Endothelial cell of umbilical vein (primary cell): ENCODE data around the gene ERAP2. TPM values are rescaled to one million over a fixed set of nuclear protein-coding genes. Genes with fewer than 3 reads are reported as not detected.

Source experiments
- BruUV-seq: library from RNA; stranded (reverse); fragments of 400-500 nt; replicated peaks from 2 replicates; lab custom pipeline; 2021; lab: Mats Ljungman, UMichigan
- CTCF ChIA-PET: fragments of 300-600, 350-600 bp; sonication (Branson Sonifier 250); formaldehyde crosslinking; loops from one replicate; lab custom pipeline; 2021; ENCODE audit warnings: antibody characterized with exemption, inconsistent platforms; lab: Charles Lee
- POLR2A ChIA-PET: fragments of 300-600, 350-600 bp; sonication (Branson Sonifier 250); formaldehyde crosslinking; loops from one replicate; lab custom pipeline; 2021; ENCODE audit warnings: antibody characterized with exemption, inconsistent platforms; lab: Charles Lee
- DNase-seq: peaks from one replicate; pipeline ENCODE4 v3.0.0-alpha.2; 2011; ENCODE audit warnings: low read depth, low spot score
- FAIRE-seq: peaks from 2 replicates; lab custom pipeline; 2011; peaks lifted over from hg19 to GRCh38; lab: Jason Lieb, UNC
- H2AFZ ChIP-seq: 2 replicates; pipeline ENCODE4 v1.6.0; 2012; ENCODE audit warnings: low read depth, low read length, control low read depth, inconsistent platforms
- H3K27ac ChIP-seq: 2 replicates; pipeline ENCODE4 v1.5.1; 2011; ENCODE audit warnings: low read depth, mild to moderate bottlenecking, control low read depth, low read length, moderate library complexity; ENCODE audit not compliant: insufficient read depth
- H3K27me3 ChIP-seq, 2 experiments: 2 replicates each; pipeline versions ENCODE4 v1.6.0 to v1.6.1; 2011; ENCODE audit warnings: low read length in 2 of 2, mixed read lengths in 1 of 2; ENCODE audit not compliant: control insufficient read depth in 2 of 2, insufficient read depth in 2 of 2
- H3K36me3 ChIP-seq, 2 experiments: 2 replicates in 1 of 2; 3 replicates in 1 of 2; pipeline ENCODE4 v1.5.1; 2011; ENCODE audit warnings: low read length in 2 of 2, mild to moderate bottlenecking in 1 of 2, moderate library complexity in 1 of 2; ENCODE audit not compliant: control insufficient read depth in 2 of 2, insufficient read depth in 2 of 2; ENCODE audit errors: extremely low read depth in 1 of 2
- H3K4me1 ChIP-seq: 3 replicates; pipeline ENCODE4 v1.5.1; 2011; ENCODE audit warnings: mild to moderate bottlenecking, low read length; ENCODE audit not compliant: control insufficient read depth, insufficient read depth; ENCODE audit errors: extremely low read depth
- H3K4me2 ChIP-seq: 2 replicates; pipeline ENCODE4 v1.6.1; 2011; ENCODE audit warnings: low read length, control low read depth, mixed read lengths; ENCODE audit not compliant: insufficient read depth
- H3K4me3 ChIP-seq, 3 experiments: fragments of 200-600 bp in 1 of 3; sonication (generic), shearing (Covaris generic) in 1 of 3; replicated peaks in 1 of 3; 2 replicates each; pipeline ENCODE4 v1.5.1; 2011 to 2016; ENCODE audit warnings: control low read depth in 3 of 3, low read length in 3 of 3, mild to moderate bottlenecking in 2 of 3, inconsistent platforms in 1 of 3, low read depth in 1 of 3, moderate library complexity in 1 of 3; ENCODE audit not compliant: insufficient read depth in 1 of 3
- H3K79me2 ChIP-seq: 2 replicates; pipeline ENCODE4 v1.6.0; 2012; ENCODE audit warnings: low read length, inconsistent platforms; ENCODE audit not compliant: control insufficient read depth, insufficient read depth
- H3K9ac ChIP-seq: replicated peaks from 2 replicates; pipeline ENCODE3; 2011; ENCODE audit warnings: low read length, control low read depth; ENCODE audit not compliant: insufficient read depth; ENCODE audit errors: extremely low read depth
- H3K9me1 ChIP-seq: replicated peaks from 3 replicates; pipeline ENCODE4 v1.6.0; 2011; ENCODE audit warnings: mild to moderate bottlenecking, low read length; ENCODE audit not compliant: control insufficient read depth, insufficient read depth; ENCODE audit errors: extremely low read depth
- H3K9me3 ChIP-seq: replicated peaks from 2 replicates; pipeline ENCODE4 v1.5.1; 2012; ENCODE audit warnings: low read length, inconsistent platforms; ENCODE audit not compliant: control insufficient read depth, insufficient read depth
- H4K20me1 ChIP-seq: replicated peaks from 2 replicates; pipeline ENCODE3; 2011; ENCODE audit warnings: mild to moderate bottlenecking, low read length; ENCODE audit not compliant: control insufficient read depth, insufficient read depth; ENCODE audit errors: extremely low read depth
- CTCF ChIP-seq, 2 donors: IDR thresholded peaks; 1 replicate in 1 of 2; 2 replicates in 1 of 2; pipeline ENCODE4 v1.5.1; 2011; ENCODE audit warnings: low read length in 2 of 2, mild to moderate bottlenecking in 2 of 2, moderate library complexity in 2 of 2, control low read depth in 1 of 2, inconsistent platforms in 1 of 2, low read depth in 1 of 2; ENCODE audit not compliant: insufficient read depth in 1 of 2; ENCODE audit errors: extremely low read depth in 1 of 2
- EZH2 ChIP-seq: IDR thresholded peaks from 2 replicates; pipeline ENCODE4 v1.6.1; 2012; ENCODE audit warnings: borderline replicate concordance, low read depth, mild to moderate bottlenecking, moderate library complexity, low read length, inconsistent platforms; ENCODE audit not compliant: severe bottlenecking
- FOS ChIP-seq: IDR thresholded peaks from 2 replicates; pipeline ENCODE4 v1.6.1; 2011; ENCODE audit warnings: mild to moderate bottlenecking, low read length, moderate library complexity, borderline replicate concordance; ENCODE audit not compliant: insufficient read depth
- GATA2 ChIP-seq: IDR thresholded peaks from 2 replicates; pipeline ENCODE4 v1.7.0; 2011; ENCODE audit warnings: low read depth, mild to moderate bottlenecking, moderate library complexity, mixed read lengths, low read length; ENCODE audit not compliant: insufficient read length, insufficient read depth
- JUN ChIP-seq: IDR thresholded peaks from 2 replicates; pipeline ENCODE4 v1.6.1; 2011; ENCODE audit warnings: borderline replicate concordance, low read depth; ENCODE audit not compliant: insufficient read length, insufficient read depth
- MAX ChIP-seq: IDR thresholded peaks from 2 replicates; pipeline ENCODE4 v1.6.1; 2011; ENCODE audit not compliant: insufficient read depth, insufficient read length
- MYC ChIP-seq: IDR thresholded peaks from one replicate; pipeline ENCODE4 v1.6.1; 2011; ENCODE audit warnings: mild to moderate bottlenecking, low read depth, low read length
- POLR2A ChIP-seq: IDR thresholded peaks from 2 replicates; pipeline ENCODE4 v1.6.1; 2012; ENCODE audit warnings: low read depth, mild to moderate bottlenecking, control low read depth, low read length
- POLR2AphosphoS5 ChIP-seq: IDR thresholded peaks from 2 replicates; pipeline ENCODE4 v1.6.1; 2012; ENCODE audit warnings: low read depth, mild to moderate bottlenecking, control low read depth, low read length, moderate library complexity; ENCODE audit not compliant: insufficient read depth
- dilution Hi-C: fragments of 300-500 bp; cut with MboI; formaldehyde crosslinking; loops from one replicate; pipeline ENCODE4 v1.15.0; 2019; ENCODE audit warnings: low sequenced_read_pairs; ENCODE audit not compliant: extremely low pct_ligation_motif_present
- intact Hi-C: fragments of 100-400 bp; cut with micrococcal nuclease; formaldehyde crosslinking; loops from one replicate; pipeline ENCODE4 v1.10.0; 2022
- polyA plus RNA-seq, 4 experiments: library from polyadenylated mRNA; depleted of rRNA in 3 of 4; stranded (reverse) in 3 of 4; unstranded in 1 of 4; fragments of >200 nt; gene quantifications; 2 replicates each; pipeline versions ENCODE4 v1.2.1 to v1.2.3, GENCODE V29; 2011 to 2012; ENCODE audit warnings: missing spikeins in 1 of 4
- total RNA-seq: library from RNA; stranded (reverse); gene quantifications from 2 replicates; pipeline ENCODE4 v1.2.3, GENCODE V29; 2021

The ERAP2 gene
- total and polyA plus RNA-seq, 2 donors (not counting 3 experiments of a cell fraction or from before 2014, with no cell fraction given) = 3.1 to 10.0 TPM

DNA sequence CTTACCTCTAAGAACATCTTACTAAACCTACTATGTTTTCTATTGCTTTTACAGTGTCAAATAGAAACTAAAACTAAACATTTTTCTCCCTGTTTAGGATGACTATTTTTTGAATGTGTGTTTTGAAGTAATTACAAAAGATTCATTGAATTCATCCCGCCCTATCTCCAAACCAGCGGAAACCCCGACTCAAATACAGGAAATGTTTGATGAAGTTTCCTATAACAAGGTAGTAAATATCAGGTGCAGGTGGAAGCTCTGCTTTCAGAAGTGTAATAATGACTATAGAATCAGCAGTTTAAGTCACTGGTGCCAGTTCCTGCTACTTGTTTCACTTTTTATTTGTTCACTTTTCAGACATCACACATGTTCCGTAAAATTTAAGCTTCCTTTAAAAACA is 20.0 kb downstream of the ERAP2 start:
- Histone ChIP-seq H3K27ac (no peak overlapping the region), H3K4me1 (peaks cover 11% of the 10 kb centered on the region), H3K36me3 (peaks cover 0 to 6% of the 10 kb centered on the region in 2 experiments), H3K9ac (no peak overlapping the region), H3K9me1 (no peaks in the 10 kb centered on the region), H3K9me3 (no peaks in the 10 kb centered on the region), H3K79me2 (no peaks in the 10 kb centered on the region), H3K4me2 (no peak overlapping the region), H3K4me3 (no peak overlapping the region), H2AFZ (no peak overlapping the region), H3K27me3 (no peaks in the 10 kb centered on the region), H4K20me1 (no peaks in the 10 kb centered on the region)
- TF ChIP-seq POLR2AphosphoS5 = no peak
- TF ChIP-seq CTCF (IDR thresholded peaks at IDR 0.05; ENCODE audit: extremely low read depth in 1 of 2, insufficient read depth in 1 of 2, low read depth in 1 of 2, low read length in 2 of 2) = no peak
- no peak for TF ChIP-seq GATA2
- no peak for TF ChIP-seq MYC
- TF ChIP-seq POLR2A = no peak
- TF ChIP-seq JUN = no peak
- TF ChIP-seq EZH2 = no peak
- TF ChIP-seq MAX = no peak
- TF ChIP-seq FOS = no peak
- POLR2A ChIA-PET = no interaction called here
- intact Hi-C loops (no loop called here), dilution Hi-C loops (no loop called here)
- BruUV-seq = no TSS peak
- FAIRE-seq (no peak), DNase-seq (no peak)
- CTCF ChIA-PET = interaction anchor here (1.0 to 1.3 kb wide), 5 partner anchors 8 to 28 kb away, joined by 3 to 6 read pairs (median 3); no protein-coding TSS in a partner anchor
